Measurements from ENCODE around the gene RCVRN.

RCVRN gene

GRCh38 chr17:9868552-9868951, 36.5 kb downstream of the RCVRN start:
- TF ChIP-seq CREB1 (IDR thresholded peaks at IDR 0.05; ENCODE audit: low read depth) (no peak), TEAD4 (IDR thresholded peaks at IDR 0.05) (no peak), FOXM1 (IDR thresholded peaks at IDR 0.05; ENCODE audit: borderline replicate concordance, low read depth) (no peak), NFIC (IDR thresholded peaks at IDR 0.05) (no peak), EP300 (IDR thresholded peaks at IDR 0.05; ENCODE audit: borderline replicate concordance) (no peak), CEBPB (IDR thresholded peaks at IDR 0.05) (no peak), RAD21 (IDR thresholded peaks at IDR 0.05; ENCODE audit: low read depth) (no peak), YY1 (IDR thresholded peaks at IDR 0.05; ENCODE audit: low read depth) (no peak), EGR1 (IDR thresholded peaks at IDR 0.05) (no peak), TAF1 (IDR thresholded peaks at IDR 0.05; ENCODE audit: low read depth) (no peak), TCF12 (IDR thresholded peaks at IDR 0.05; ENCODE audit: low read depth) (no peak), ZBTB7A (IDR thresholded peaks at IDR 0.05; ENCODE audit: low read depth) (no peak)
- TF ChIP-seq, protein P1, sequence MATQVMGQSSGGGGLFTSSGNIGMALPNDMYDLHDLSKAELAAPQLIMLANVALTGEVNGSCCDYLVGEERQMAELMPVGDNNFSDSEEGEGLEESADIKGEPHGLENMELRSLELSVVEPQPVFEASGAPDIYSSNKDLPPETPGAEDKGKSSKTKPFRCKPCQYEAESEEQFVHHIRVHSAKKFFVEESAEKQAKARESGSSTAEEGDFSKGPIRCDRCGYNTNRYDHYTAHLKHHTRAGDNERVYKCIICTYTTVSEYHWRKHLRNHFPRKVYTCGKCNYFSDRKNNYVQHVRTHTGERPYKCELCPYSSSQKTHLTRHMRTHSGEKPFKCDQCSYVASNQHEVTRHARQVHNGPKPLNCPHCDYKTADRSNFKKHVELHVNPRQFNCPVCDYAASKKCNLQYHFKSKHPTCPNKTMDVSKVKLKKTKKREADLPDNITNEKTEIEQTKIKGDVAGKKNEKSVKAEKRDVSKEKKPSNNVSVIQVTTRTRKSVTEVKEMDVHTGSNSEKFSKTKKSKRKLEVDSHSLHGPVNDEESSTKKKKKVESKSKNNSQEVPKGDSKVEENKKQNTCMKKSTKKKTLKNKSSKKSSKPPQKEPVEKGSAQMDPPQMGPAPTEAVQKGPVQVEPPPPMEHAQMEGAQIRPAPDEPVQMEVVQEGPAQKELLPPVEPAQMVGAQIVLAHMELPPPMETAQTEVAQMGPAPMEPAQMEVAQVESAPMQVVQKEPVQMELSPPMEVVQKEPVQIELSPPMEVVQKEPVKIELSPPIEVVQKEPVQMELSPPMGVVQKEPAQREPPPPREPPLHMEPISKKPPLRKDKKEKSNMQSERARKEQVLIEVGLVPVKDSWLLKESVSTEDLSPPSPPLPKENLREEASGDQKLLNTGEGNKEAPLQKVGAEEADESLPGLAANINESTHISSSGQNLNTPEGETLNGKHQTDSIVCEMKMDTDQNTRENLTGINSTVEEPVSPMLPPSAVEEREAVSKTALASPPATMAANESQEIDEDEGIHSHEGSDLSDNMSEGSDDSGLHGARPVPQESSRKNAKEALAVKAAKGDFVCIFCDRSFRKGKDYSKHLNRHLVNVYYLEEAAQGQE (IDR thresholded peaks at IDR 0.05; ENCODE audit: low read depth) = no peak
- TF ChIP-seq, protein P2, sequence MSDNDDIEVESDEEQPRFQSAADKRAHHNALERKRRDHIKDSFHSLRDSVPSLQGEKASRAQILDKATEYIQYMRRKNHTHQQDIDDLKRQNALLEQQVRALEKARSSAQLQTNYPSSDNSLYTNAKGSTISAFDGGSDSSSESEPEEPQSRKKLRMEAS (IDR thresholded peaks at IDR 0.05) = no peak
- TF ChIP-seq, protein P3, sequence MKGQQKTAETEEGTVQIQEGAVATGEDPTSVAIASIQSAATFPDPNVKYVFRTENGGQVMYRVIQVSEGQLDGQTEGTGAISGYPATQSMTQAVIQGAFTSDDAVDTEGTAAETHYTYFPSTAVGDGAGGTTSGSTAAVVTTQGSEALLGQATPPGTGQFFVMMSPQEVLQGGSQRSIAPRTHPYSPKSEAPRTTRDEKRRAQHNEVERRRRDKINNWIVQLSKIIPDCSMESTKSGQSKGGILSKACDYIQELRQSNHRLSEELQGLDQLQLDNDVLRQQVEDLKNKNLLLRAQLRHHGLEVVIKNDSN (IDR thresholded peaks at IDR 0.05) = no peak

- TF ChIP-seq CEBPB (IDR thresholded peaks at IDR 0.05) (no peak), YY1 (IDR thresholded peaks at IDR 0.05; ENCODE audit: low read depth) (no peak), TCF12 (IDR thresholded peaks at IDR 0.05; ENCODE audit: low read depth) (no peak), NFIC (IDR thresholded peaks at IDR 0.05) (no peak), EP300 (IDR thresholded peaks at IDR 0.05; ENCODE audit: borderline replicate concordance) (no peak), EGR1 (IDR thresholded peaks at IDR 0.05) (no peak), RAD21 (IDR thresholded peaks at IDR 0.05; ENCODE audit: low read depth) (no peak), CREB1 (IDR thresholded peaks at IDR 0.05; ENCODE audit: low read depth) (no peak), TEAD4 (IDR thresholded peaks at IDR 0.05) (no peak), FOXM1 (IDR thresholded peaks at IDR 0.05; ENCODE audit: borderline replicate concordance, low read depth) (no peak), TAF1 (IDR thresholded peaks at IDR 0.05; ENCODE audit: low read depth) (no peak), ZBTB7A (IDR thresholded peaks at IDR 0.05; ENCODE audit: low read depth) (no peak)
- TF ChIP-seq, protein P1 (IDR thresholded peaks at IDR 0.05; ENCODE audit: low read depth) = no peak
- TF ChIP-seq, protein P3 (IDR thresholded peaks at IDR 0.05) = no peak
- TF ChIP-seq, protein P2 (IDR thresholded peaks at IDR 0.05) = no peak
Measured at GRCh38 chr17:9865586-9865985, 39.5 kb downstream of the RCVRN start.

DNA sequence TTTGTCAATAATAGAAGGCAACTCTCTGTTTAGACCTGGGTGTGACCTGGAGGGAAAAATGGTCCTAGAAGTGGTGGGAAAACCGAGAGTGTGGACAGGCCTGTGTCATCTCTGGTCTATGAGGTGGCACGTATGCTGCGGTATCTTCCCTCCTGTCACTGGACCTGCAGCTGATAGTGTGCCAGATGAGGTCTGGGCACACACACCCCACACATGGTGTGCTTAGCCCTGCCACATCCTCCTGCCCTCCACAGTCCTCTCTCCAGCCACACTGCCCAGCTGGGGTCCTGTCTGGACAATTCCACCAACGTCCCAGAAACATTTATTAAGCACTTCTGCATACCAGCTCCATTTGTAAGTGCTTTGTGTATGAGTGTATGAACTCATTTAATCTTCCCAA, 42.1 kb downstream of the RCVRN start:
- TF ChIP-seq YY1 (IDR thresholded peaks at IDR 0.05; ENCODE audit: low read depth) (no peak), ZBTB7A (IDR thresholded peaks at IDR 0.05; ENCODE audit: low read depth) (no peak), CREB1 (IDR thresholded peaks at IDR 0.05; ENCODE audit: low read depth) (no peak), TEAD4 (IDR thresholded peaks at IDR 0.05) (no peak), TCF12 (IDR thresholded peaks at IDR 0.05; ENCODE audit: low read depth) (no peak), NFIC (IDR thresholded peaks at IDR 0.05) (no peak), FOXM1 (IDR thresholded peaks at IDR 0.05; ENCODE audit: borderline replicate concordance, low read depth) (no peak), RAD21 (IDR thresholded peaks at IDR 0.05; ENCODE audit: low read depth) (no peak), TAF1 (IDR thresholded peaks at IDR 0.05; ENCODE audit: low read depth) (no peak), EP300 (IDR thresholded peaks at IDR 0.05; ENCODE audit: borderline replicate concordance) (no peak), EGR1 (IDR thresholded peaks at IDR 0.05) (no peak), CEBPB (IDR thresholded peaks at IDR 0.05) (no peak)
- TF ChIP-seq, protein P3 (IDR thresholded peaks at IDR 0.05) = no peak
- TF ChIP-seq, protein P2 (IDR thresholded peaks at IDR 0.05) = no peak
- TF ChIP-seq, protein P1 (IDR thresholded peaks at IDR 0.05; ENCODE audit: low read depth) = no peak

Data from Ishikawa (cell line).